Stimulated activated CD4-positive, alpha-beta T cell treated with anti-CD3 and anti-CD28 coated beads, Interleukin-1b, Interleukin-23, amount 100 ng/mL, for 1 hour (primary cell): ENCODE results near the gene NAA80.

Experiments used
- DNase-seq, 2 donors: peaks; one replicate each; pipeline ENCODE4 v3.0.0-alpha.2; 2020; ENCODE audit warnings: low read depth in 2 of 2

Gene NAA80

GRCh38 chr3:50298836-50299637 lies at the start of gene NAA80, which contains the start of gene HYAL3:
NAA80 (minus strand) TSS chr3:50299405; CDS start chr3:50297463, 1,942 bp downstream.
HYAL3 (minus strand) TSS chr3:50299405; CDS start chr3:50295602, 3,803 bp downstream.
- peak; percentile 98 for DNase-seq

GRCh38 chr3:50347187-50347813 lies 48.1 kb upstream of the NAA80 start:
- DNase-seq = peak in 1 of 2 donors; percentile 50

DNA sequence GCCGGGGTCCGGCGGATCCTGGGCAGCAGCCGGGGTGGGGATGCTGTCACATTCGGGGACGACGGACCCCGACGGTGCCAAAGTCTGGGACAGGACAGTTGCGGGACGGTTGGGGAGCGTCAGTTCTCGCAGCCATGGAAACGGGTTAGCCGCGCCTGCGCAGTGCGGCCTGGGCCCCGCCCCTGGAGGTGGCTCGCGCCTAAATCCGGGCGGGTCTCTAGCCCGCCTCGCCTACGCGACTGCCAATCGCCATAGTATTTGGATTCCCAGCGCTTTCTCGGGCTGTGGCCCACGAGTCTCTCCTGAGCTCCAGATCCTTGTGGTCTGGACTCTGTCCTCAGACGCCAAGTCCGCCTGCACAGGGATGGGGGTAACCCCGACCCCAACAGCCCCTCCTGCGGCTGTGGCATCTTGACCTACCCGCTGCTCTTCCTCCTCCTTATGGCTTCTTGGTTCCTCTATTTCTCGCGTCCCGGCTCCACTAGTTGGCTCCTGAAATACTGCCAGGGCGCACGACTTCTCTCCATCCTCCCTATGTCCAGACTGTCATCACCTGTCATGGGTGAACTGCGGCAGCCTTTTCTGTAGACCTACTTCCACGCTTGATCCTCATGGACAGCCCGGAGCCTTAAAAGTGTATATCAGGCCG lies 46.5 kb upstream of the NAA80 start, which contains the start of gene ZMYND10:
Gene ZMYND10 (minus strand): TSS at position 147 of the 649 bp plus-strand sequence. CDS start 153 bp downstream, outside the sequence.
- DNase-seq = peak in 1 of 2 donors; percentile 47

- no peak for DNase-seq
Observed at GRCh38 chr3:50345008-50345407, 45.8 kb upstream of the NAA80 start.

DNA sequence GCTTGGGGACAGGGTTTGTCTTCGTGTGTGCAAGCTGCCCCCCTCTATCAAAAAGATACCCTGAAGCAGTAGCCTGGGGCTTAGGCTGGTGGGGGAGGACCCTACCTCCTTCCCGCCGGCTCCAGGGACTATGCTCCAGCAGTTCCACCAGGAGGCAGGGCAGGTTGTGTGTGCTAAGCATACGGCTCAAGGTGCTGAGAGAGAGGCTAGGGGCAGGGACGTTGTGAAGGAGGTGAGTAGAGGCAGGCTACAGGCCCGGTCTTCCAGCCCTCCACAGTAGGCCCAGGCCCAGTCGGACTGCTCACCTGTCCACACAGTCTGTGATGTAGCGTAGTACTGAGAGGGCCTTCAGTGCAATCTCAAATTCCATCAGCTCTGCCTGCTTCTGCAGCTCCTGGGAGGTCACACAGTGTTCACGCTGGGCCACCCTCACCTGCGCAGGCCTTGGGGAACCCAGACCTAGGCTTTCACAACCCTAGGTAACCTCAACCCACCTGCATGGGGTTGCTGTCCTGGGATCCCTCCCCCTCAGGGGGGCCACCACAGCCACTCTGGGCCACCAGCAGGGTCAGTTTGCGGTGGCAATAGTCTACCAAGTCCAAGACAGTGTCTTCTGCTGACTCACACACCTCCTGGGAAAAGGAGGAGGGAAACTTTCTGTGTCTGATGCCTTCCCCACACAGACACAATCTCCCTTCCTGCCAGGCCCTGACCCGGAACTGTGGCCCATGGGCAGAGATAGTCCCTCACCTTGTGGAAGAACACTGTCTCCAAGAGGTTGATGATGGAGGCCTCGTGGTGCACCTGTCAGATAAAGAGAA lies 43.8 kb upstream of the NAA80 start:
- DNase-seq = no peak

- no peak for DNase-seq
Observed at GRCh38 chr3:50341996-50342650, 42.9 kb upstream of the NAA80 start.

DNA sequence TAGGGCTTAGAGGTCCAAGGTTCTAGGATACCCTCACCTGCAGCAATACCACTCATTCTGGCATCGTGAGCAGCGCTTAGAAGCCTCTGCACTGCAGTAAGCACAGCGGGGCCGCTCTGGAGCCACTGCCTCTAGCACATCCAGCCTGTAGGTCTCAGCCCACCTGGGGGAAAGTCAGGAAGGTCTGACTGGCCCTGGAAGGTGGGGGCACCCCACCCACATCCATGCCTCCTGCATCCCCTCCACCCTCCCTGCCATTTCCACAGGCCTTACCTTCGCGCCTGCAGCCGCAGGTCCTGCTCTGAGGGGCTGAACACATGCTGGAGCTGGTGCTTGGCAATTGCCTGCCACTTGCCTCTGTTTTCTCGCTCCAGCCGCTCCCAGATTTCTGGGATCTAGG lies 42.3 kb upstream of the NAA80 start:
- DNase-seq = no peak

DNA sequence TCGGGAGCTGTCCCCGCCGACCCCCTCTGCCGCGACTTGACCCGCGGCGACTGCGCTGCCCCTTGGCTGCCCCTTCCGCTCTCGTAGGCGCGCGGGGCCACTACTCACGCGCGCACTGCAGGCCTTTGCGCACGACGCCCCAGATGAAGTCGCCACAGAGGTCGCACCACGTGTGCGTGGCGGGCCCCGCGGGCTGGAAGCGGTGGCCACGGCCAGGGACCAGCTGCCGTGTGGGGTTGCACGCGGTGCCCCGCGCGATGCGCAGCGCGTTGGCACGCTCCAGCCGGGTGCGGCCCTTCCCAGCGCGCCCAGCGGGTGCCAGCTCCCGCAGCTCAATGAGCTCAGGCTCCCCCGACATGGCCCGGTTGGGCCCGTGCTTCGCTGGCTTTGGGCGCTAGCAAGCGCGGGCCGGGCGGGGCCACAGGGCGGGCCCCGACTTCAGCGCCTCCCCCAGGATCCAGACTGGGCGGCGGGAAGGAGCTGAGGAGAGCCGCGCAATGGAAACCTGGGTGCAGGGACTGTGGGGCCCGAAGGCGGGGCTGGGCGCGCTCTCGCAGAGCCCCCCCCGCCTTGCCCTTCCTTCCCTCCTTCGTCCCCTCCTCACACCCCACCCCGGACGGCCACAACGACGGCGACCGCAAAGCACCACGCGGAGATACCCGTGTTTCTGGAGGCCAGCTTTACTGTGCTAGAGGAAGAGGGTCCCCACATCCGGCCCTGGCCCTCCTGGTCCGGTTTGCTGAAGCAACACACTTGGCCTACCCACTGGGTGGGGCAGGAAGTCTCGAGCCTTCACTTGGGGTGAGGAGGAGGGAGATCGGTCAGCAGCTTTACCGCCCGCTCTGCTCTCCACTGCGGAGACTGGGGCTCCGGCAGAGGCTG lies 41.5 kb upstream of the NAA80 start, which contains the start of gene RASSF1:
Gene RASSF1 (minus strand): TSS at position 389 of the 882 bp plus-strand sequence. CDS start 31 bp downstream, at position 358.
- DNase-seq = no peak

GRCh38 chr3:50340147-50340447 lies 40.9 kb upstream of the NAA80 start:
- DNase-seq = no peak

DNA sequence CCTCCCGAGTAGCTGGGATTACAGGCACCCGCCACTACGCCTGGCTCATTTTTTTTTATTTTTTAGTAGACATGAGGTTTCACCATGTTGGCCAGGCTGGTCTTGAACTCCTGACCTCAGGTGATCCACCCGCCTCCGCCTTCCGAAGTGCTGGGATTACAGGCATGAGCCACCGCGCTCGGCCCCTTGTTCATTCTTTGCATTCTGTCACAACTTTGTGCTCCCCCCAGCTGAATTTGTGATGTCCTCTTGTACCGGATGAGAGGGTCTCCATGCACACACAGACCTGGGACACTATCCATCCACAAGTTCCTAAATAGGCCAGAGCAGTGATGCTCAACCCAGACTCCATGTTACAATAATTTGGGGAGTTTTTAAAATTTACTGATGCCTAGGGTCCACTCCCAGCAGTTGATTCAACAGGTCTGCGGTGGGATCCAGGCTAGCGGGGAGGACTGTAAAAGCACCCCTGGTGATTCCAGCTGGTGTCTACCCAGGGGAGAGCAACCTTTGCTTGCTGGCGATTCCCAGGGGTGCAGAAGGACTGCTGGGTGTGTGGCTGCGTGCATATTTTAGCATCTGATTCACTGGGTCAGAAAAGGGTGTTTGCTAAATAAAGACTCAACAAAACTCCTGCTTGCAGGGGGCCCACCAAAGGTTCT lies 40.4 kb upstream of the NAA80 start:
- no peak for DNase-seq

GRCh38 chr3:50338965-50339364 lies 39.8 kb upstream of the NAA80 start:
- DNase-seq = no peak

- DNase-seq = peak; percentile 76 to 84
Observed at GRCh38 chr3:50337175-50337861, 38.1 kb upstream of the NAA80 start.

- no peak for DNase-seq
Observed at GRCh38 chr3:50336452-50337174, 37.4 kb upstream of the NAA80 start.

GRCh38 chr3:50334339-50335075 lies 35.3 kb upstream of the NAA80 start:
- no peak for DNase-seq

GRCh38 chr3:50333744-50334328 lies 34.6 kb upstream of the NAA80 start:
- DNase-seq = no peak

DNA sequence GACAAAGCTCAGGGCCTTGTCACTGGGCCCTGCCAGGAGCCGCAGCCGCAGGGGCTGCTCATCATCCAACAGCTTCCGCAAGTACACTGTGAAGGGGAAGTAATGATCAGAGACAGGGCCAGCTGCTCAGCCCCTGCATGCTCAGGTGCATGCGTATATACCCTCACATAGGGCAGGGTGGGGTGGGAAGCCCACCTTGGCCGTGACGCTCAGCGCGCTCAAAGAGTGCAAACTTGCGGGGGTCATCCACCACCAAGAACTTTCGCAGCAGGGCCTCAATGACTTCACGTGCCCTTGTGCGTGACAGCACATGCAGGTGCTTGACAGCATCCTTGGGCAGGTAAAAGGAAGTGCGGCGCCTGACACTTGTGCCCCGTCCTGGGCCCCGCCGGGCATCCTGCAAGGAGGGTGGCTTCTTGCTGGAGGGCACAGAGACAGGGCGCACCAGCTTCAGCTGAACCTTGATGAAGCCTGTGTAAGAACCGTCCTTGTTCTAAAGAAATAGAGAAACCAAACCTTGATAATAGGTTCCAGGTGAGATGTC lies 32.2 kb upstream of the NAA80 start:
- no peak for DNase-seq

- no peak for DNase-seq
Observed at GRCh38 chr3:50330330-50330729, 31.1 kb upstream of the NAA80 start.
